GM12878 (cell line): ENCODE measurements around the gene FOXJ1. TPM values are rescaled to one million over a fixed set of nuclear protein-coding genes. Genes with fewer than 3 reads are reported as not detected.

Experiments used
- CBX5 ChIP-seq: sonication (generic); IDR thresholded peaks from 2 replicates; pipeline ENCODE4 v1.6.1; 2016; ENCODE audit warnings: low read depth, moderate library complexity, mild to moderate bottlenecking, inconsistent platforms
- CHD2 ChIP-seq: IDR thresholded peaks from 2 replicates; pipeline ENCODE4 v1.6.1; 2011; ENCODE audit warnings: low read depth, low read length, improper control_type of control experiment, borderline replicate concordance
- CHD4 ChIP-seq: fragments of 200-600 bp; sonication (generic); IDR thresholded peaks from 2 replicates; pipeline ENCODE4 v1.6.1; 2016; ENCODE audit warnings: mild to moderate bottlenecking
- IRF4 ChIP-seq: IDR thresholded peaks from 2 replicates; pipeline ENCODE4 v1.6.1; 2011; ENCODE audit warnings: low read depth, low read length
- MEF2B ChIP-seq: fragments of 450-650 bp; IDR thresholded peaks from 2 replicates; pipeline ENCODE4 v1.6.1; 2018; ENCODE audit warnings: mild to moderate bottlenecking, moderate library complexity; ENCODE audit not compliant: partially characterized antibody, poor library complexity, severe bottlenecking
- MYC ChIP-seq: IDR thresholded peaks from 2 replicates; pipeline ENCODE4 v1.6.1; 2011; ENCODE audit warnings: mild to moderate bottlenecking, low read length, moderate library complexity, inconsistent platforms; ENCODE audit not compliant: insufficient read depth, insufficient replicate concordance, insufficient read length, severe bottlenecking
- NFIC ChIP-seq: IDR thresholded peaks from 2 replicates; pipeline ENCODE4 v1.6.1; 2012; ENCODE audit warnings: low read depth, mild to moderate bottlenecking, inconsistent platforms, low read length, moderate library complexity
- NFXL1 ChIP-seq: fragments of 450-650 bp; IDR thresholded peaks from 2 replicates; pipeline ENCODE4 v1.6.1; 2017; ENCODE audit warnings: antibody characterized with exemption, mild to moderate bottlenecking, borderline replicate concordance
- NR2C2 ChIP-seq: IDR thresholded peaks from 2 replicates; pipeline ENCODE4 v1.6.1; 2011; ENCODE audit warnings: borderline replicate concordance, low read depth; ENCODE audit not compliant: control insufficient read depth, insufficient read length
- NRF1 ChIP-seq: conservative IDR thresholded peaks from 2 replicates; pipeline ENCODE4 v1.6.1; 2011; ENCODE audit warnings: mild to moderate bottlenecking, low read depth, low read length, improper control_type of control experiment
- PML ChIP-seq: IDR thresholded peaks from 2 replicates; pipeline ENCODE4 v1.6.1; 2012; ENCODE audit warnings: low read length, inconsistent platforms
- POU2F2 ChIP-seq: IDR thresholded peaks from 3 replicates; pipeline ENCODE4 v1.6.1; 2011; ENCODE audit warnings: low read depth, mild to moderate bottlenecking, low read length, borderline replicate concordance
- RBBP5 ChIP-seq: fragments of 200-600 bp; sonication (generic); conservative IDR thresholded peaks from 2 replicates; pipeline ENCODE4 v1.6.1; 2016
- SREBF2 ChIP-seq: IDR thresholded peaks from 2 replicates; pipeline ENCODE4 v1.6.1; 2012; ENCODE audit warnings: mild to moderate bottlenecking, low read length
- SRF ChIP-seq, 2 experiments: IDR thresholded peaks; 2 replicates each; pipeline ENCODE4 v1.6.1; 2011; ENCODE audit warnings: low read depth in 2 of 2, low read length in 2 of 2, mild to moderate bottlenecking in 1 of 2, moderate library complexity in 1 of 2
- SUZ12 ChIP-seq: fragments of 200-600 bp; sonication (generic); IDR thresholded peaks from one replicate; pipeline ENCODE4 v1.6.1; 2018; ENCODE audit warnings: antibody characterized with exemption, mild to moderate bottlenecking; ENCODE audit not compliant: unreplicated experiment
- WRNIP1 ChIP-seq: IDR thresholded peaks from 2 replicates; pipeline ENCODE4 v1.6.1; 2011; ENCODE audit warnings: low read depth, low read length, improper control_type of control experiment, borderline replicate concordance
- ZNF24 ChIP-seq: fragments of 450-650 bp; IDR thresholded peaks from 2 replicates; pipeline ENCODE4 v1.6.1; 2017; ENCODE audit warnings: antibody characterized with exemption, mild to moderate bottlenecking
- polyA plus RNA-seq, 11 experiments: library from polyadenylated mRNA; depleted of rRNA in 4 of 11; unstranded in 6 of 11; stranded (reverse) in 5 of 11; fragments of >200 nt; fragmentation: Nextera tagmentation in 4 of 11; fragmentation: Illumina TruSeq in 1 of 11; extraction: Ambion mirVana in 4 of 11; extraction: Trizol in 1 of 11; gene quantifications; 1 replicate in 1 of 11; 2 replicates in 10 of 11; pipeline versions ENCODE4 v1.2.1 to v1.2.3, GENCODE V29; 2011 to 2016; ENCODE audit warnings: inconsistent platforms in 2 of 11, missing spikeins in 2 of 11, low read depth in 1 of 11
- total RNA-seq, 4 experiments: library from RNA; depleted of rRNA in 3 of 4; stranded (reverse); fragments of >200 nt in 3 of 4; fragmentation: Illumina TruSeq in 1 of 4; extraction: Trizol in 1 of 4; gene quantifications; 2 replicates each; pipeline versions ENCODE4 v1.2.1 to v1.2.3, GENCODE V29; 2013 to 2021
- TF ChIP-seq, protein P1 (sequence below): IDR thresholded peaks from 2 replicates; pipeline ENCODE4 v1.6.1; 2012; ENCODE audit warnings: low read depth, low read length, improper control_type of control experiment
- TF ChIP-seq, protein P2 (sequence below): IDR thresholded peaks from 2 replicates; pipeline ENCODE4 v1.6.1; 2011; ENCODE audit warnings: low read depth, mild to moderate bottlenecking, low read length, moderate library complexity, borderline replicate concordance; ENCODE audit errors: extremely low read depth
- TF ChIP-seq, protein P3 (sequence below): fragments of 450-650 bp; formaldehyde crosslinking; IDR thresholded peaks from 2 replicates; pipeline ENCODE4 v1.4.0; 2022; ENCODE audit warnings: mild to moderate bottlenecking, moderate library complexity
- TF ChIP-seq, protein P4 (sequence below): fragments of 450-650 bp; IDR thresholded peaks from 2 replicates; pipeline ENCODE4 v1.6.1; 2017; ENCODE audit warnings: mild to moderate bottlenecking, moderate library complexity

FOXJ1 gene
- total and polyA plus RNA-seq, 10 of the 15 experiments (the other 5 are each of a cell fraction or from before 2014, with no cell fraction given) = not detected

DNA sequence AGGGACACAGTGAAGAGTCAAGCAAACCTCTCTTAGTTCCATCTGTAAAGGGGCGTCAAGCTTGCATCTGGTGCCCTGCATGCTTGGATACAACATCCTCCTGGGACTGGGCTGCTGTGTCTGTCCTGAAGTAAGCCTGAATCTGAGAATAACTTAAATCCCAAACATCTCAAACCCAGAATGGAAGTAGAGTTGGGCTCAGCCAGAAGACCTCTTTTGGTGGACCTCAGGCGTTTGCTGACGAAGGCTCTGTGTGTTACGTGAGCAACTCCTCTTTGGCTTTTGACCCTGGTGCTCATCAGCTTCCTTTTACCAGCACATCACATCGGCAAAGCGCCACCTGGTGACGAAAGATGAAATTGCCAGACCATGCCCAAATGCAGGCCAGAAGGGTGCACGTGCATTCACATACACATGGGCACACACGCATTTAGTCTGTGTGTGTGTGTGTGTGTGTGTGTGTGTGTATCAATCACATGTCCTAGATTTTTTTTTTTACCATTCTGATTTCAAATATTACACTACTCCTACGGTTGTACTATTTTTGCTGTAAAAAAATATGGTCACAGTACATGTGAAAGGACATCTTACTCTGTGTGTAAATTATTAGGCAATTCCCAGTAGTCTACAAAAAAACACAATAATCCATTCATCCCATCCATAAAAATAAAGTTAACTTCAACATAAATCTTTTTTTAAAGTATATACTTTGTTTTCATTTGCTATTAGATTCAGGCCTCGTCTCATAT, 41.1 kb upstream of the FOXJ1 start (continued):
- TF ChIP-seq, protein P1, sequence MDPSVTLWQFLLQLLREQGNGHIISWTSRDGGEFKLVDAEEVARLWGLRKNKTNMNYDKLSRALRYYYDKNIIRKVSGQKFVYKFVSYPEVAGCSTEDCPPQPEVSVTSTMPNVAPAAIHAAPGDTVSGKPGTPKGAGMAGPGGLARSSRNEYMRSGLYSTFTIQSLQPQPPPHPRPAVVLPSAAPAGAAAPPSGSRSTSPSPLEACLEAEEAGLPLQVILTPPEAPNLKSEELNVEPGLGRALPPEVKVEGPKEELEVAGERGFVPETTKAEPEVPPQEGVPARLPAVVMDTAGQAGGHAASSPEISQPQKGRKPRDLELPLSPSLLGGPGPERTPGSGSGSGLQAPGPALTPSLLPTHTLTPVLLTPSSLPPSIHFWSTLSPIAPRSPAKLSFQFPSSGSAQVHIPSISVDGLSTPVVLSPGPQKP = no peak
- TF ChIP-seq MYC = no peak
- peak; percentile 50; the same call in 1 of the 2 replicates for TF ChIP-seq ZNF24
- no peak for TF ChIP-seq NRF1
- no peak for TF ChIP-seq SUZ12
- no peak for TF ChIP-seq WRNIP1
- TF ChIP-seq, protein P2, sequence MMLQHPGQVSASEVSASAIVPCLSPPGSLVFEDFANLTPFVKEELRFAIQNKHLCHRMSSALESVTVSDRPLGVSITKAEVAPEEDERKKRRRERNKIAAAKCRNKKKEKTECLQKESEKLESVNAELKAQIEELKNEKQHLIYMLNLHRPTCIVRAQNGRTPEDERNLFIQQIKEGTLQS = no peak
- peak; percentile 65 for TF ChIP-seq MEF2B
- peak; percentile 56; the same call in 1 of the 2 replicates for TF ChIP-seq IRF4
- no peak for TF ChIP-seq RBBP5
- TF ChIP-seq CHD2 = peak; percentile 33; the same call in 1 of the 2 replicates
- no peak for TF ChIP-seq PML
- no peak for TF ChIP-seq SRF (IDR thresholded peaks at IDR 0.05; ENCODE audit: low read depth in 2 of 2, low read length in 2 of 2)
- TF ChIP-seq SREBF2 = no peak
- TF ChIP-seq NFXL1 = no peak
- no peak for TF ChIP-seq NR2C2
- TF ChIP-seq, protein P3, sequence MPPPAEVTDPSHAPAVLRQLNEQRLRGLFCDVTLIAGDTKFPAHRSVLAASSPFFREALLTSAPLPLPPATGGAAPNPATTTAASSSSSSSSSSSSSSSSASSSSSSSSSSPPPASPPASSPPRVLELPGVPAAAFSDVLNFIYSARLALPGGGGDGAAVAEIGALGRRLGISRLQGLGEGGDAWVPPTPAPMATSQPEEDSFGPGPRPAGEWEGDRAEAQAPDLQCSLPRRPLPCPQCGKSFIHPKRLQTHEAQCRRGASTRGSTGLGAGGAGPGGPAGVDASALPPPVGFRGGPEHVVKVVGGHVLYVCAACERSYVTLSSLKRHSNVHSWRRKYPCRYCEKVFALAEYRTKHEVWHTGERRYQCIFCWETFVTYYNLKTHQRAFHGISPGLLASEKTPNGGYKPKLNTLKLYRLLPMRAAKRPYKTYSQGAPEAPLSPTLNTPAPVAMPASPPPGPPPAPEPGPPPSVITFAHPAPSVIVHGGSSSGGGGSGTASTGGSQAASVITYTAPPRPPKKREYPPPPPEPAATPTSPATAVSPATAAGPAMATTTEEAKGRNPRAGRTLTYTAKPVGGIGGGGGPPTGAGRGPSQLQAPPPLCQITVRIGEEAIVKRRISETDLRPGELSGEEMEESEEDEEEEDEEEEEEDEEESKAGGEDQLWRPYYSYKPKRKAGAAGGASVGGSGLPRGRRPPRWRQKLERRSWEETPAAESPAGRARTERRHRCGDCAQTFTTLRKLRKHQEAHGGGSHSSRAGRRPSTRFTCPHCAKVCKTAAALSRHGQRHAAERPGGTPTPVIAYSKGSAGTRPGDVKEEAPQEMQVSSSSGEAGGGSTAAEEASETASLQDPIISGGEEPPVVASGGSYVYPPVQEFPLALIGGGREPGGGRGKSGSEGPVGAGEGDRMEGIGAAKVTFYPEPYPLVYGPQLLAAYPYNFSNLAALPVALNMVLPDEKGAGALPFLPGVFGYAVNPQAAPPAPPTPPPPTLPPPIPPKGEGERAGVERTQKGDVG = no peak
- TF ChIP-seq, protein P4, sequence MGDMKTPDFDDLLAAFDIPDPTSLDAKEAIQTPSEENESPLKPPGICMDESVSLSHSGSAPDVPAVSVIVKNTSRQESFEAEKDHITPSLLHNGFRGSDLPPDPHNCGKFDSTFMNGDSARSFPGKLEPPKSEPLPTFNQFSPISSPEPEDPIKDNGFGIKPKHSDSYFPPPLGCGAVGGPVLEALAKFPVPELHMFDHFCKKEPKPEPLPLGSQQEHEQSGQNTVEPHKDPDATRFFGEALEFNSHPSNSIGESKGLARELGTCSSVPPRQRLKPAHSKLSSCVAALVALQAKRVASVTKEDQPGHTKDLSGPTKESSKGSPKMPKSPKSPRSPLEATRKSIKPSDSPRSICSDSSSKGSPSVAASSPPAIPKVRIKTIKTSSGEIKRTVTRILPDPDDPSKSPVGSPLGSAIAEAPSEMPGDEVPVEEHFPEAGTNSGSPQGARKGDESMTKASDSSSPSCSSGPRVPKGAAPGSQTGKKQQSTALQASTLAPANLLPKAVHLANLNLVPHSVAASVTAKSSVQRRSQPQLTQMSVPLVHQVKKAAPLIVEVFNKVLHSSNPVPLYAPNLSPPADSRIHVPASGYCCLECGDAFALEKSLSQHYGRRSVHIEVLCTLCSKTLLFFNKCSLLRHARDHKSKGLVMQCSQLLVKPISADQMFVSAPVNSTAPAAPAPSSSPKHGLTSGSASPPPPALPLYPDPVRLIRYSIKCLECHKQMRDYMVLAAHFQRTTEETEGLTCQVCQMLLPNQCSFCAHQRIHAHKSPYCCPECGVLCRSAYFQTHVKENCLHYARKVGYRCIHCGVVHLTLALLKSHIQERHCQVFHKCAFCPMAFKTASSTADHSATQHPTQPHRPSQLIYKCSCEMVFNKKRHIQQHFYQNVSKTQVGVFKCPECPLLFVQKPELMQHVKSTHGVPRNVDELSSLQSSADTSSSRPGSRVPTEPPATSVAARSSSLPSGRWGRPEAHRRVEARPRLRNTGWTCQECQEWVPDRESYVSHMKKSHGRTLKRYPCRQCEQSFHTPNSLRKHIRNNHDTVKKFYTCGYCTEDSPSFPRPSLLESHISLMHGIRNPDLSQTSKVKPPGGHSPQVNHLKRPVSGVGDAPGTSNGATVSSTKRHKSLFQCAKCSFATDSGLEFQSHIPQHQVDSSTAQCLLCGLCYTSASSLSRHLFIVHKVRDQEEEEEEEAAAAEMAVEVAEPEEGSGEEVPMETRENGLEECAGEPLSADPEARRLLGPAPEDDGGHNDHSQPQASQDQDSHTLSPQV = no peak
- no peak for TF ChIP-seq CHD4
- no peak for TF ChIP-seq CBX5
- TF ChIP-seq NFIC = no peak
- TF ChIP-seq POU2F2 = peak; percentile 76; the same call in 1 of the 3 replicates
